Natural killer cell (primary cell): Measurements from ENCODE around the gene MISP. TPM values are rescaled to one million over a fixed set of nuclear protein-coding genes. Genes with fewer than 3 reads are reported as not detected.

Source experiments
- ATAC-seq, 3 donors: fragments of 150-1000 bp in 2 of 3; fragments of 200-7000 bp in 1 of 3; cut with Tn5 transposase; 1 replicate in 1 of 3; 2 replicates in 2 of 3; pipeline ENCODE4 v1.10.0; 2021; ENCODE audit warnings: mild to moderate bottlenecking in 2 of 3, moderate library complexity in 2 of 3
- DNase-seq, 2 donors: peaks; one replicate each; pipeline versions ENCODE4 v3.0.0 to v3.0.0-alpha.2; 2013 to 2021; ENCODE audit warnings: mixed read lengths in 1 of 2
- H3K27ac ChIP-seq: one replicate; pipeline ENCODE4 v1.5.1; 2013; ENCODE audit warnings: mild to moderate bottlenecking, low read length
- H3K27me3 ChIP-seq: one replicate; pipeline ENCODE4 v1.6.1; 2013; ENCODE audit warnings: low read length; ENCODE audit not compliant: control insufficient read depth, insufficient read depth
- H3K36me3 ChIP-seq: one replicate; pipeline ENCODE4 v1.6.1; 2013; ENCODE audit warnings: low read length; ENCODE audit not compliant: control insufficient read depth, insufficient read depth
- H3K4me1 ChIP-seq: one replicate; pipeline ENCODE4 v1.6.1; 2013; ENCODE audit warnings: low read length; ENCODE audit not compliant: control insufficient read depth, insufficient read depth
- H3K4me3 ChIP-seq: one replicate; pipeline ENCODE4 v1.5.1; 2013; ENCODE audit warnings: low read length
- H3K9me3 ChIP-seq: one replicate; pipeline ENCODE4 v1.6.1; 2013; ENCODE audit warnings: low read length; ENCODE audit not compliant: control insufficient read depth, insufficient read depth
- H3K27ac Mint-ChIP-seq, 2 donors: one replicate each; pipeline ENCODE4 v1.8.0; 2022; ENCODE audit warnings: mild to moderate bottlenecking in 2 of 2, mixed read lengths in 2 of 2, moderate library complexity in 1 of 2
- H3K27me3 Mint-ChIP-seq, 2 donors: one replicate each; pipeline ENCODE4 v1.8.0; 2022; ENCODE audit warnings: low read depth in 2 of 2, mixed read lengths in 2 of 2
- H3K36me3 Mint-ChIP-seq: one replicate; pipeline ENCODE4 v1.8.0; 2022; ENCODE audit warnings: mixed read lengths
- H3K4me1 Mint-ChIP-seq, 2 donors: one replicate each; pipeline ENCODE4 v1.8.0; 2022; ENCODE audit warnings: mixed read lengths in 2 of 2
- H3K4me3 Mint-ChIP-seq: one replicate; pipeline ENCODE4 v1.8.0; 2022; ENCODE audit warnings: mild to moderate bottlenecking, moderate library complexity, mixed read lengths
- H3K9me3 Mint-ChIP-seq, 2 donors: one replicate each; pipeline ENCODE4 v1.8.0; 2022; ENCODE audit warnings: mixed read lengths in 2 of 2
- WGBS: methylation state at CpG from one replicate; pipeline ENCODE4 v1.1.7; 2013; ENCODE audit warnings: missing lambda C conversion rate; ENCODE audit not compliant: insufficient coverage; 5-methylcytosine and 5-hydroxymethylcytosine counted together
- intact Hi-C: fragments of 100-400 bp; cut with micrococcal nuclease; formaldehyde crosslinking; loops from one replicate; pipeline ENCODE4 v1.14.2; 2022
- total RNA-seq, 4 donors: library from RNA; stranded (reverse); fragments of 120-200 nt in 1 of 4; gene quantifications; one replicate each; pipeline versions ENCODE4 v1.2.3 to v1.2.4, GENCODE V29; 2013 to 2022
- TF ChIP-seq, protein P1 (sequence below): fragments of 200-600 bp; IDR thresholded peaks from one replicate; pipeline ENCODE4 v1.8.0; 2022; ENCODE audit warnings: antibody characterized with exemption

MISP gene
- total RNA-seq, 3 donors from 2014 or later (not counting 1 experiment from before 2014, with no cell fraction given): not detected

GRCh38 chr19:771332-771785 lies 20.4 kb downstream of the MISP start:
- Histone ChIP-seq H3K36me3 (no peaks in the 10 kb centered on the region), H3K27me3 (peaks cover 2% of the 10 kb centered on the region), H3K4me3 (no peak overlapping the region), H3K9me3 (no peaks in the 10 kb centered on the region), H3K27ac (no peak overlapping the region), H3K4me1 (peaks cover 6% of the 10 kb centered on the region)
- Mint-ChIP-seq H3K27ac (no peak overlapping the region), H3K4me1 (no peaks in the 10 kb centered on the region), H3K9me3 (no peaks in the 10 kb centered on the region), H3K4me3 (no peak overlapping the region), H3K27me3 (peaks cover 0 to 2% of the 10 kb centered on the region in 2 donors), H3K36me3 (no peaks in the 10 kb centered on the region)
- peak in 2 of 3 donors; percentile 50 to 55 for ATAC-seq
- intact Hi-C loops: loop anchor here (2.0 to 10.0 kb wide), 2 partner anchors 149 to 213 kb away; partner anchors contain the start of gene WDR18
- WGBS: 18% methylated on average over 5 of the region's 6 CpGs
- TF ChIP-seq, protein P1, sequence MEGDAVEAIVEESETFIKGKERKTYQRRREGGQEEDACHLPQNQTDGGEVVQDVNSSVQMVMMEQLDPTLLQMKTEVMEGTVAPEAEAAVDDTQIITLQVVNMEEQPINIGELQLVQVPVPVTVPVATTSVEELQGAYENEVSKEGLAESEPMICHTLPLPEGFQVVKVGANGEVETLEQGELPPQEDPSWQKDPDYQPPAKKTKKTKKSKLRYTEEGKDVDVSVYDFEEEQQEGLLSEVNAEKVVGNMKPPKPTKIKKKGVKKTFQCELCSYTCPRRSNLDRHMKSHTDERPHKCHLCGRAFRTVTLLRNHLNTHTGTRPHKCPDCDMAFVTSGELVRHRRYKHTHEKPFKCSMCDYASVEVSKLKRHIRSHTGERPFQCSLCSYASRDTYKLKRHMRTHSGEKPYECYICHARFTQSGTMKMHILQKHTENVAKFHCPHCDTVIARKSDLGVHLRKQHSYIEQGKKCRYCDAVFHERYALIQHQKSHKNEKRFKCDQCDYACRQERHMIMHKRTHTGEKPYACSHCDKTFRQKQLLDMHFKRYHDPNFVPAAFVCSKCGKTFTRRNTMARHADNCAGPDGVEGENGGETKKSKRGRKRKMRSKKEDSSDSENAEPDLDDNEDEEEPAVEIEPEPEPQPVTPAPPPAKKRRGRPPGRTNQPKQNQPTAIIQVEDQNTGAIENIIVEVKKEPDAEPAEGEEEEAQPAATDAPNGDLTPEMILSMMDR: no peak
- DNase-seq: peak in 1 of 2 donors; percentile 55

DNA sequence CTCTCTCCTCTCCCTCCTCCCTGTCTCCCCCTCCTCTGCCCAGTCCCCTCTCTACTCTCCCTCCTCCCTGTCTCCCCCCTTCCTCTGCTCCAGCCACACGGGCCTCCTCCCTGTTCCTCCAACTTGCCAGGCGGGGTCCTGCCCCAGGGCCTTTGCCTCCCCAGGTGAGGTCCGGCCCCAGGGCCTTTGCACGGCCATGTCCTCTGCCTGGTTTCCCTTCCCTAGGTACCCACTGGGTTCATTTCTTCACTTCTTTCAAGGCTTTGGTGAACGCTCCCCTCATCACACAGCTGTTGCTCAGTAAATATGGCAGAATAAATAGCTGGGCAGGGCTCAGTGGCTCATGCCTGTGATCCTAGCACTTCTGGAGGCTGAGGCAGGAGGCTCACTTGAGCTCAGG lies 21.2 kb downstream of the MISP start:
- Mint-ChIP-seq H3K4me3 (no peak overlapping the region), H3K9me3 (no peaks in the 10 kb centered on the region), H3K27ac (no peak overlapping the region), H3K27me3 (peaks cover 0 to 2% of the 10 kb centered on the region in 2 donors), H3K4me1 (no peaks in the 10 kb centered on the region), H3K36me3 (no peaks in the 10 kb centered on the region)
- ATAC-seq: no peak
- Histone ChIP-seq H3K4me3 (no peak overlapping the region), H3K27me3 (peaks cover 2% of the 10 kb centered on the region), H3K4me1 (peaks cover 6% of the 10 kb centered on the region), H3K27ac (no peak overlapping the region), H3K9me3 (no peaks in the 10 kb centered on the region), H3K36me3 (no peaks in the 10 kb centered on the region)
- intact Hi-C loops: loop anchor here (10.0 kb wide), 1 partner anchor 213 kb away; the partner anchor contains the start of gene WDR18
- WGBS: 86% methylated on average over 5 of the region's 5 CpGs
- no peak for DNase-seq
- TF ChIP-seq, protein P1: no peak

GRCh38 chr19:772730-773436 lies 22.0 kb downstream of the MISP start:
- Mint-ChIP-seq H3K36me3 (no peaks in the 10 kb centered on the region), H3K4me3 (no peak overlapping the region), H3K4me1 (no peaks in the 10 kb centered on the region), H3K27ac (no peak overlapping the region), H3K27me3 (peaks cover 0 to 2% of the 10 kb centered on the region in 2 donors), H3K9me3 (no peaks in the 10 kb centered on the region)
- no peak overlapping the region for H3K4me3 ChIP-seq
- intact Hi-C loops: loop anchor here (10.0 kb wide), 1 partner anchor 212 kb away; the partner anchor contains the start of gene WDR18
- no peaks in the 10 kb centered on the region for H3K36me3 ChIP-seq
- TF ChIP-seq, protein P1: no peak
- no peaks in the 10 kb centered on the region for H3K9me3 ChIP-seq
- H3K27me3 ChIP-seq: peaks cover 2% of the 10 kb centered on the region
- no peak overlapping the region for H3K27ac ChIP-seq
- ATAC-seq (no peak), DNase-seq (no peak)
- 92% methylated on average over 18 of the region's 18 CpGs for WGBS
- H3K4me1 ChIP-seq: peaks cover 6% of the 10 kb centered on the region
